HepG2 (cell line): ENCODE measurements around the gene THADA. TPM values are rescaled to one million over a fixed set of nuclear protein-coding genes. Genes with fewer than 3 reads are reported as not detected.

Experiments
- ATAC-seq: fragments of 200-7000 bp; cut with Tn5 transposase; 3 replicates; pipeline ENCODE4 v1.9.1; 2020; ENCODE audit warnings: mild to moderate bottlenecking, moderate library complexity
- BruUV-seq: library from RNA; stranded (reverse); fragments of 400-500 nt; replicated peaks from 2 replicates; lab custom pipeline; 2021; lab: Mats Ljungman, UMichigan
- CTCF ChIA-PET: fragments of 300-600 bp; formaldehyde crosslinking; extraction: SDS; loops from one replicate; lab custom pipeline; 2021; ENCODE audit warnings: low total read pairs, inconsistent platforms, low intra/inter-chr PET ratio; lab: Yijun Ruan, JAX
- POLR2A ChIA-PET: fragments of 350-600 bp; sonication (Branson Sonifier 250); formaldehyde crosslinking; loops from one replicate; lab custom pipeline; 2020; ENCODE audit warnings: antibody characterized with exemption, inconsistent platforms; lab: Yijun Ruan, JAX
- DNase-seq: peaks from one replicate; pipeline ENCODE4 v3.0.0-alpha.2; 2015; ENCODE audit warnings: low spot score
- FAIRE-seq: peaks from 3 replicates; lab custom pipeline; 2011; peaks lifted over from hg19 to GRCh38; lab: Jason Lieb, UNC
- H2AFZ ChIP-seq: one replicate; pipeline ENCODE4 v1.6.1; 2011; ENCODE audit warnings: low read length, inconsistent platforms
- H3K27ac ChIP-seq: fragments of 300-600 bp; 3 replicates; pipeline ENCODE4 v1.8.0; 2011; ENCODE audit warnings: mixed run types, mild to moderate bottlenecking, mixed read lengths, low read length, inconsistent platforms; ENCODE audit not compliant: insufficient read depth; ENCODE audit errors: extremely low read length
- H3K27me3 ChIP-seq, 2 experiments: fragments of 200-600 bp in 1 of 2; 2 replicates in 1 of 2; 3 replicates in 1 of 2; pipeline versions ENCODE4 v1.6.0 to v1.8.0; 2011; ENCODE audit warnings: low read length in 2 of 2, mild to moderate bottlenecking in 2 of 2, moderate library complexity in 2 of 2, inconsistent platforms in 1 of 2; ENCODE audit not compliant: insufficient read depth in 2 of 2, control insufficient read depth in 1 of 2
- H3K36me3 ChIP-seq, 2 experiments: fragments of 200-600 bp in 1 of 2; replicated peaks in 1 of 2; 2 replicates in 1 of 2; 3 replicates in 1 of 2; pipeline versions ENCODE4 v1.5.1 to v1.8.0; 2011; ENCODE audit warnings: low read length in 2 of 2, inconsistent platforms in 1 of 2; ENCODE audit not compliant: insufficient read depth in 2 of 2, control insufficient read depth in 1 of 2
- H3K4me1 ChIP-seq: 2 replicates; pipeline ENCODE4 v1.5.1; 2012; ENCODE audit warnings: low read length, inconsistent platforms; ENCODE audit not compliant: insufficient read depth
- H3K4me2 ChIP-seq: 2 replicates; pipeline ENCODE4 v1.6.0; 2011; ENCODE audit warnings: low read depth, low read length, inconsistent platforms
- H3K4me3 ChIP-seq, 3 experiments: fragments of 200-600 bp in 1 of 3; sonication (generic), shearing (Covaris generic) in 1 of 3; replicated peaks in 1 of 3; 2 replicates each; pipeline ENCODE4 v1.5.1; 2011 to 2016; ENCODE audit warnings: low read length in 3 of 3, inconsistent platforms in 2 of 3, low read depth in 2 of 3, mild to moderate bottlenecking in 2 of 3, control low read depth in 1 of 3, mixed read lengths in 1 of 3; ENCODE audit not compliant: insufficient read depth in 1 of 3
- H3K79me2 ChIP-seq: one replicate; pipeline ENCODE4 v1.6.1; 2011; ENCODE audit warnings: low read length, inconsistent platforms; ENCODE audit not compliant: insufficient read depth
- H3K9ac ChIP-seq: 2 replicates; pipeline ENCODE4 v1.6.0; 2011; ENCODE audit warnings: mild to moderate bottlenecking, low read depth, low read length, inconsistent platforms; ENCODE audit not compliant: insufficient read depth
- H3K9me3 ChIP-seq: 2 replicates; pipeline ENCODE4 v1.5.1; 2012; ENCODE audit warnings: mild to moderate bottlenecking, low read length
- H4K20me1 ChIP-seq: 2 replicates; pipeline ENCODE4 v1.6.0; 2011; ENCODE audit warnings: inconsistent platforms, mild to moderate bottlenecking, low read length, moderate library complexity; ENCODE audit not compliant: insufficient read depth
- HES4 ChIP-seq: sonication (generic); formaldehyde crosslinking; IDR thresholded peaks from 2 replicates; pipeline ENCODE4 v1.9.0; 2021; ENCODE audit warnings: mild to moderate bottlenecking, missing genetic modification reagents, borderline replicate concordance
- POLR2G ChIP-seq: fragments of 200-400 bp; formaldehyde crosslinking; IDR thresholded peaks from 2 replicates; pipeline ENCODE4 v1.6.1; 2018; ENCODE audit warnings: mild to moderate bottlenecking, low read depth, low read length, moderate library complexity
- ZNF468 ChIP-seq: sonication (generic); formaldehyde crosslinking; IDR thresholded peaks from 2 replicates; pipeline ENCODE4 v1.8.0; 2022; ENCODE audit warnings: mild to moderate bottlenecking, moderate library complexity, missing genetic modification reagents
- WGBS: methylation state at CpG from one replicate; pipeline ENCODE4 v1.1.6; 2017; ENCODE audit warnings: low lambda C conversion rate; 5-methylcytosine and 5-hydroxymethylcytosine counted together
- in situ Hi-C: cut with HindIII; loops from 2 replicates; pipeline ENCODE4 v1.10.0; 2017; ENCODE audit warnings: low pct_unique_long_range_greater_than_20kb; ENCODE audit not compliant: extremely low pct_ligation_motif_present
- intact Hi-C: fragments of 100-400 bp; cut with micrococcal nuclease; formaldehyde crosslinking; loops from one replicate; pipeline ENCODE4 v1.10.0; 2022; ENCODE audit not compliant: unreplicated experiment
- polyA plus RNA-seq, 8 experiments: library from polyadenylated mRNA; depleted of rRNA in 3 of 8; stranded (reverse) in 7 of 8; unstranded in 1 of 8; fragments of >200 nt; fragmentation: Illumina TruSeq in 4 of 8; extraction: Trizol in 4 of 8; gene quantifications; 2 replicates each; pipeline versions ENCODE4 v1.2.1 to v1.2.3, GENCODE V29; 2011 to 2016; ENCODE audit warnings: low read depth in 4 of 8, missing spikeins in 1 of 8, mixed read lengths in 1 of 8; ENCODE audit not compliant: insufficient read depth in 1 of 8
- total RNA-seq, 5 experiments: library from RNA; depleted of rRNA; stranded (reverse); fragments of >200 nt; fragmentation: Illumina TruSeq; extraction: Trizol; gene quantifications; 2 replicates each; pipeline ENCODE4 v1.2.3, GENCODE V29; 2016; ENCODE audit warnings: low read depth in 1 of 5
- TF ChIP-seq, protein P1 (sequence below): IDR thresholded peaks from 2 replicates; pipeline ENCODE4 v1.6.1; 2016; ENCODE audit warnings: mild to moderate bottlenecking, missing biosample characterization, missing genetic modification reagents
- TF ChIP-seq, protein P2 (sequence below): sonication (generic); formaldehyde crosslinking; IDR thresholded peaks from 2 replicates; pipeline ENCODE4 v1.4.0; 2020; ENCODE audit warnings: missing genetic modification reagents, mild to moderate bottlenecking, borderline replicate concordance
- TF ChIP-seq, protein P3 (sequence below): IDR thresholded peaks from 2 replicates; pipeline ENCODE4 v1.6.1; 2016; ENCODE audit warnings: low read depth, borderline replicate concordance
- TF ChIP-seq, protein P4 (sequence below): sonication (generic); formaldehyde crosslinking; IDR thresholded peaks from 2 replicates; pipeline ENCODE4 v1.4.0; 2020; ENCODE audit warnings: missing genetic modification reagents
- TF ChIP-seq, protein P5 (sequence below): sonication (generic); formaldehyde crosslinking; IDR thresholded peaks from 2 replicates; pipeline ENCODE4; 2020; ENCODE audit warnings: missing genetic modification reagents, mild to moderate bottlenecking, borderline replicate concordance

THADA gene
- total and polyA plus RNA-seq, 2 of the 13 experiments (the other 11 are each of a cell fraction or from before 2014, with no cell fraction given) = 12.7 to 21.7 TPM

DNA sequence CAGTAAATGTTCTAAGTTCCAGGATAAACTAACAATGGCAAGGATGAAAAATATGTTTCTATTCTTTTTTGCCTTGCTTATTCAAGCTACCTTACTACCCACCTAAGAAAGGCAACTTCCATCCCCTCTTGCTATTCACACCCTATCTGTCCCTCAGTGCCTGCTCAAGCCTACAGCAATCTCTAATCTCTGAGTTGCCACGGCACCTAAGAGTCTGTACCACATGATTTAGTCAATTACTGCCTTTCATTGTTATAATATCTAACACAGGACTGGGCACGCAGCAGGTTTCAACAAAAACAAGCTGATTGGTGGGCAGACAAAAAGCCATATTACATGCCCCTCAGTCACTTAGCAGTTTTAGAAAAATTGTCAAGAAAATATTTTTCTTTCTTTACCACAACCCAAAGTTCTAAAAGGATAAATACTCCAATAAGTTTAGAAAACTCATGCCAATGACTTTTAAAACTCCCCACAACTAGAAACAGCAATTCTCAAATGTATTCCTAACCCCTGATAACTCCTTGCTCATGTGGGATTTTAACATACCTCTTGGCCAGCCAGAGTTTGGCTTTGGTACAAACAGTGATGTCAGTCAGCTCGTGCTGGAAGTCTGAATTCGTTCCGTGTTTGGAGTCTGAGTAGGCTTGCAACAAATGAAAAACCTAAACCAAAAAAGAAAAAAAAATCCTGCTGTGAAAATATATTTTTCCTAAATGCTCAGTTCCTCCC, 252.1 kb downstream of the THADA start:
- H3K36me3 ChIP-seq = peaks cover 0 to 3% of the 10 kb centered on the region in 2 experiments; a peak in 2 of 5 replicates
- no peak for ATAC-seq
- no peaks in the 10 kb centered on the region for H3K27me3 ChIP-seq
- DNase-seq = no peak
- no peak overlapping the region for H3K27ac ChIP-seq
- H3K9ac ChIP-seq = no peak overlapping the region
- H3K79me2 ChIP-seq = no peaks in the 10 kb centered on the region
- no peak overlapping the region for H3K4me3 ChIP-seq
- no peak overlapping the region for H2AFZ ChIP-seq
- no peak for FAIRE-seq
- ChIA-PET POLR2A (no interaction called here), CTCF (no interaction called here)
- TF ChIP-seq HES4 (CRISPR knock-in tag) (no peak), POLR2G (no peak), ZNF468 (CRISPR knock-in tag) (no peak)
- TF ChIP-seq, protein P1, sequence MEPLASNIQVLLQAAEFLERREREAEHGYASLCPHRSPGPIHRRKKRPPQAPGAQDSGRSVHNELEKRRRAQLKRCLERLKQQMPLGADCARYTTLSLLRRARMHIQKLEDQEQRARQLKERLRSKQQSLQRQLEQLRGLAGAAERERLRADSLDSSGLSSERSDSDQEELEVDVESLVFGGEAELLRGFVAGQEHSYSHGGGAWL (CRISPR knock-in tag) = no peak
- TF ChIP-seq, protein P2, sequence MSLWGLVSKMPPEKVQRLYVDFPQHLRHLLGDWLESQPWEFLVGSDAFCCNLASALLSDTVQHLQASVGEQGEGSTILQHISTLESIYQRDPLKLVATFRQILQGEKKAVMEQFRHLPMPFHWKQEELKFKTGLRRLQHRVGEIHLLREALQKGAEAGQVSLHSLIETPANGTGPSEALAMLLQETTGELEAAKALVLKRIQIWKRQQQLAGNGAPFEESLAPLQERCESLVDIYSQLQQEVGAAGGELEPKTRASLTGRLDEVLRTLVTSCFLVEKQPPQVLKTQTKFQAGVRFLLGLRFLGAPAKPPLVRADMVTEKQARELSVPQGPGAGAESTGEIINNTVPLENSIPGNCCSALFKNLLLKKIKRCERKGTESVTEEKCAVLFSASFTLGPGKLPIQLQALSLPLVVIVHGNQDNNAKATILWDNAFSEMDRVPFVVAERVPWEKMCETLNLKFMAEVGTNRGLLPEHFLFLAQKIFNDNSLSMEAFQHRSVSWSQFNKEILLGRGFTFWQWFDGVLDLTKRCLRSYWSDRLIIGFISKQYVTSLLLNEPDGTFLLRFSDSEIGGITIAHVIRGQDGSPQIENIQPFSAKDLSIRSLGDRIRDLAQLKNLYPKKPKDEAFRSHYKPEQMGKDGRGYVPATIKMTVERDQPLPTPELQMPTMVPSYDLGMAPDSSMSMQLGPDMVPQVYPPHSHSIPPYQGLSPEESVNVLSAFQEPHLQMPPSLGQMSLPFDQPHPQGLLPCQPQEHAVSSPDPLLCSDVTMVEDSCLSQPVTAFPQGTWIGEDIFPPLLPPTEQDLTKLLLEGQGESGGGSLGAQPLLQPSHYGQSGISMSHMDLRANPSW (CRISPR knock-in tag) = no peak
- TF ChIP-seq, protein P3, sequence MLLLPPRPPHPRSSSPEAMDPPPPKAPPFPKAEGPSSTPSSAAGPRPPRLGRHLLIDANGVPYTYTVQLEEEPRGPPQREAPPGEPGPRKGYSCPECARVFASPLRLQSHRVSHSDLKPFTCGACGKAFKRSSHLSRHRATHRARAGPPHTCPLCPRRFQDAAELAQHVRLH (CRISPR knock-in tag) = no peak
- TF ChIP-seq, protein P4, sequence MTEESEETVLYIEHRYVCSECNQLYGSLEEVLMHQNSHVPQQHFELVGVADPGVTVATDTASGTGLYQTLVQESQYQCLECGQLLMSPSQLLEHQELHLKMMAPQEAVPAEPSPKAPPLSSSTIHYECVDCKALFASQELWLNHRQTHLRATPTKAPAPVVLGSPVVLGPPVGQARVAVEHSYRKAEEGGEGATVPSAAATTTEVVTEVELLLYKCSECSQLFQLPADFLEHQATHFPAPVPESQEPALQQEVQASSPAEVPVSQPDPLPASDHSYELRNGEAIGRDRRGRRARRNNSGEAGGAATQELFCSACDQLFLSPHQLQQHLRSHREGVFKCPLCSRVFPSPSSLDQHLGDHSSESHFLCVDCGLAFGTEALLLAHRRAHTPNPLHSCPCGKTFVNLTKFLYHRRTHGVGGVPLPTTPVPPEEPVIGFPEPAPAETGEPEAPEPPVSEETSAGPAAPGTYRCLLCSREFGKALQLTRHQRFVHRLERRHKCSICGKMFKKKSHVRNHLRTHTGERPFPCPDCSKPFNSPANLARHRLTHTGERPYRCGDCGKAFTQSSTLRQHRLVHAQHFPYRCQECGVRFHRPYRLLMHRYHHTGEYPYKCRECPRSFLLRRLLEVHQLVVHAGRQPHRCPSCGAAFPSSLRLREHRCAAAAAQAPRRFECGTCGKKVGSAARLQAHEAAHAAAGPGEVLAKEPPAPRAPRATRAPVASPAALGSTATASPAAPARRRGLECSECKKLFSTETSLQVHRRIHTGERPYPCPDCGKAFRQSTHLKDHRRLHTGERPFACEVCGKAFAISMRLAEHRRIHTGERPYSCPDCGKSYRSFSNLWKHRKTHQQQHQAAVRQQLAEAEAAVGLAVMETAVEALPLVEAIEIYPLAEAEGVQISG (CRISPR knock-in tag) = no peak
- TF ChIP-seq, protein P5, sequence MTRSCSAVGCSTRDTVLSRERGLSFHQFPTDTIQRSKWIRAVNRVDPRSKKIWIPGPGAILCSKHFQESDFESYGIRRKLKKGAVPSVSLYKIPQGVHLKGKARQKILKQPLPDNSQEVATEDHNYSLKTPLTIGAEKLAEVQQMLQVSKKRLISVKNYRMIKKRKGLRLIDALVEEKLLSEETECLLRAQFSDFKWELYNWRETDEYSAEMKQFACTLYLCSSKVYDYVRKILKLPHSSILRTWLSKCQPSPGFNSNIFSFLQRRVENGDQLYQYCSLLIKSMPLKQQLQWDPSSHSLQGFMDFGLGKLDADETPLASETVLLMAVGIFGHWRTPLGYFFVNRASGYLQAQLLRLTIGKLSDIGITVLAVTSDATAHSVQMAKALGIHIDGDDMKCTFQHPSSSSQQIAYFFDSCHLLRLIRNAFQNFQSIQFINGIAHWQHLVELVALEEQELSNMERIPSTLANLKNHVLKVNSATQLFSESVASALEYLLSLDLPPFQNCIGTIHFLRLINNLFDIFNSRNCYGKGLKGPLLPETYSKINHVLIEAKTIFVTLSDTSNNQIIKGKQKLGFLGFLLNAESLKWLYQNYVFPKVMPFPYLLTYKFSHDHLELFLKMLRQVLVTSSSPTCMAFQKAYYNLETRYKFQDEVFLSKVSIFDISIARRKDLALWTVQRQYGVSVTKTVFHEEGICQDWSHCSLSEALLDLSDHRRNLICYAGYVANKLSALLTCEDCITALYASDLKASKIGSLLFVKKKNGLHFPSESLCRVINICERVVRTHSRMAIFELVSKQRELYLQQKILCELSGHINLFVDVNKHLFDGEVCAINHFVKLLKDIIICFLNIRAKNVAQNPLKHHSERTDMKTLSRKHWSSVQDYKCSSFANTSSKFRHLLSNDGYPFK (CRISPR knock-in tag) = no peak
- H3K4me1 ChIP-seq = peaks cover 24% of the 10 kb centered on the region
- BruUV-seq = no TSS peak
- H3K4me2 ChIP-seq = no peak overlapping the region
- intact Hi-C loops = no loop called here
- 95% methylated on average over 5 of the region's 5 CpGs for WGBS
- H4K20me1 ChIP-seq = no peaks in the 10 kb centered on the region
- in situ Hi-C loops = no loop called here
- H3K9me3 ChIP-seq = no peaks in the 10 kb centered on the region
